Lower lobe of right lung (tissue), 2 donors: ENCODE results near the gene ZFR2. TPM values are rescaled to one million over a fixed set of nuclear protein-coding genes. Genes with fewer than 3 reads are reported as not detected.
"Not testable (repeated sequence)": the region's sequence is repeated elsewhere in the genome, so short reads cannot be mapped to it uniquely, and the experiment has no call there.

Experiments
- ATAC-seq, 2 donors: fragments of 200-7000 bp; cut with Tn5 transposase; one replicate each; pipeline ENCODE4 v1.9.1; 2020 to 2022; ENCODE audit warnings: mild to moderate bottlenecking in 2 of 2, moderate library complexity in 2 of 2
- DNase-seq: peaks from one replicate; pipeline ENCODE4 v3.0.0-alpha.2; 2020
- H3K27ac ChIP-seq: fragments of 200-600 bp; one replicate; pipeline ENCODE4 v1.8.0; 2022
- H3K27me3 ChIP-seq: fragments of 200-600 bp; one replicate; pipeline ENCODE4 v1.8.0; 2022; ENCODE audit warnings: low read depth
- H3K36me3 ChIP-seq: fragments of 200-600 bp; one replicate; pipeline ENCODE4 v1.8.0; 2022; ENCODE audit warnings: mild to moderate bottlenecking
- H3K4me1 ChIP-seq: fragments of 200-600 bp; one replicate; pipeline ENCODE4 v1.8.0; 2022
- H3K4me3 ChIP-seq: fragments of 200-600 bp; one replicate; pipeline ENCODE4 v1.8.0; 2022; ENCODE audit warnings: mild to moderate bottlenecking
- H3K9me3 ChIP-seq: fragments of 200-600 bp; one replicate; pipeline ENCODE4 v1.8.0; 2022
- intact Hi-C: fragments of 100-400 bp; cut with DNase I; formaldehyde crosslinking; loops from one replicate; pipeline ENCODE4 v1.11.0; 2022
- total RNA-seq: library from RNA; stranded (reverse); fragmentation: NEBNext Ultra II Directional; extraction: Animal tissue kit (Norgen Biotek cat#: 25700); gene quantifications from one replicate; pipeline ENCODE4 v1.2.1, GENCODE V29; 2021
- TF ChIP-seq, protein P1 (sequence below): fragments of 200-600 bp; IDR thresholded peaks from one replicate; pipeline ENCODE4 v1.8.0; 2022; ENCODE audit warnings: antibody characterized with exemption, mild to moderate bottlenecking
- donor health status: DM: no; HTN: yes; CAD: no; lungs with severe emphysema.

Gene ZFR2
- total RNA-seq, 1 donor from 2014 or later = 0.41 TPM

DNA sequence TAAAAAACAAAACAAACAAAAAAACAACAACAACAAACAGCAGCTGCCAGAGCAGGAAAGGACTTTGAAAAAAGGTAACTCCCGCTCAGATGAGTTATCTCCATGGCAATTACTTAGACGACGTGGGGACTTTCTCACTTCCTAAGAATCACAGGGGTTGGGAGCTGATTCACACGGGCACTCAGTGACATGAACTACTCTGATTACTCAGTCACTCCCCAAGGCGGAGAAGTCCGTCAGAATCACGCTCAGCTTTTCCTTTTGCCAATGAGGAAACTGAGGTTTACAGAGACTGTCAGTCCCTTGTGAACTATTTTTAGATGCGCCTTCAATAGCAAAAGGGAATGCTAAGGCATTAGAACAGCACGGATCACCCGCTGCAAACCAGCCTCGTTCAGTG is 50.4 kb downstream of the ZFR2 start:
- peak overlapping the region; percentile 56 for H3K27ac ChIP-seq
- peaks cover 24% of the 10 kb centered on the region for H3K4me1 ChIP-seq
- peaks cover 6% of the 10 kb centered on the region for H3K27me3 ChIP-seq
- H3K9me3 ChIP-seq = no peaks in the 10 kb centered on the region
- H3K36me3 ChIP-seq = no peaks in the 10 kb centered on the region
- ATAC-seq (peak; percentile 6 to 7), DNase-seq (no peak)
- H3K4me3 ChIP-seq = peak overlapping the region; percentile 2
- TF ChIP-seq, protein P1, sequence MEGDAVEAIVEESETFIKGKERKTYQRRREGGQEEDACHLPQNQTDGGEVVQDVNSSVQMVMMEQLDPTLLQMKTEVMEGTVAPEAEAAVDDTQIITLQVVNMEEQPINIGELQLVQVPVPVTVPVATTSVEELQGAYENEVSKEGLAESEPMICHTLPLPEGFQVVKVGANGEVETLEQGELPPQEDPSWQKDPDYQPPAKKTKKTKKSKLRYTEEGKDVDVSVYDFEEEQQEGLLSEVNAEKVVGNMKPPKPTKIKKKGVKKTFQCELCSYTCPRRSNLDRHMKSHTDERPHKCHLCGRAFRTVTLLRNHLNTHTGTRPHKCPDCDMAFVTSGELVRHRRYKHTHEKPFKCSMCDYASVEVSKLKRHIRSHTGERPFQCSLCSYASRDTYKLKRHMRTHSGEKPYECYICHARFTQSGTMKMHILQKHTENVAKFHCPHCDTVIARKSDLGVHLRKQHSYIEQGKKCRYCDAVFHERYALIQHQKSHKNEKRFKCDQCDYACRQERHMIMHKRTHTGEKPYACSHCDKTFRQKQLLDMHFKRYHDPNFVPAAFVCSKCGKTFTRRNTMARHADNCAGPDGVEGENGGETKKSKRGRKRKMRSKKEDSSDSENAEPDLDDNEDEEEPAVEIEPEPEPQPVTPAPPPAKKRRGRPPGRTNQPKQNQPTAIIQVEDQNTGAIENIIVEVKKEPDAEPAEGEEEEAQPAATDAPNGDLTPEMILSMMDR = no peak
- intact Hi-C loops = no loop called here

DNA sequence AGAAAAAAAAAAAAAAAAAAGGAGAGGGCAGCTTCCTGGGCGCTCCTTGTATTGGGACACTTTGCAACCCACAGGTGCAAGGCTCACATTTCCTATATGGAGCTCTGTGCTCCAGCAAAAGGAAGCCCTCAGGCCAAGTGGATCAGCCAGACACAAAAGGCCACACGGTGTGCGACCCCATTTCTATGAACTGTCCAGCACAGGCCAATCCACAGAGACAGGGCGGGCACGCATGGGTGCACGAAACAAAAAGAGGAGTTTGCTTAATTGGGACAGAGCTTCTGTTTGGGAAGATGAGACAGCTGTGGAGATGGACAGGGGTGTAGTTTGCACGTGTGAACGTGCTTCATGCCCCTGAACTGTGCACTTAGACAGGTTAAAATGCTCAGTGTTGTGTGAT is 51.1 kb downstream of the ZFR2 start:
- Histone ChIP-seq H3K9me3 (no peaks in the 10 kb centered on the region), H3K27ac (peak overlapping the region; percentile 56), H3K4me1 (peaks cover 31% of the 10 kb centered on the region), H3K27me3 (peaks cover 4% of the 10 kb centered on the region), H3K4me3 (no peak overlapping the region), H3K36me3 (no peaks in the 10 kb centered on the region)
- no peak for DNase-seq
- intact Hi-C loops = no loop called here
- TF ChIP-seq, protein P1 = no peak
- ATAC-seq = no peak

DNA sequence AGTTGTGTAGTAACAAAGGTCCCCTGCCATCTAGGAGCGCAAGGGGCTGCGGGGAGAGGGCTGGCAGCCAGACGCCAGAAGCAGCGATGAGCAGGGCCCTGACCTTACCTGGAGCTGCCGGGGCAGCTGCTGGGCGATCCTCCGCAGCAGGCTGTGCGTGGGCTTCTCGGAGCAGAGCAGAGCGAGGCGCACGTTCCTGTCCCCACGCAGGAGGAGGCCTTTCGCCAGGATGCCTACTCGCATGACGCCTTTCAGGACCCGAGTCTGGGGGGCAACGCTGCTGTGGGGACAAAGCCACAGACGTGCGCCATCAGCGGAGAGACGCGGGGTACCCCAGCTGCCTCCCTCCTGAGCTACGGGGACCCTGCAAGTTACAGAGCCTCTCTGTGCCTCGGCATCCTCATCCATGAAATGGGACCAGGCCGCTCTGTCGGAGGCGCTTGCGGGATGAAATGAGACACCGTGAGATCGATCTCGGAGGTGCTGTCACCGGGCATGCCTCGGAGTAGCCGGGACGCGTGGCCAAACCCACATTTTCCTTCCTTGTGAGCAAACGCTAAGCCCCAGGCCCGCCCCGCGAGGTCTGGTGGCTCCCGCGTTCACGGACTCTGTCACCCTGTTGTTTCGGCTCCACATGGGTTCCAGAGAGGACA is 52.1 kb downstream of the ZFR2 start:
- DNase-seq = no peak
- intact Hi-C loops = no loop called here

DNA sequence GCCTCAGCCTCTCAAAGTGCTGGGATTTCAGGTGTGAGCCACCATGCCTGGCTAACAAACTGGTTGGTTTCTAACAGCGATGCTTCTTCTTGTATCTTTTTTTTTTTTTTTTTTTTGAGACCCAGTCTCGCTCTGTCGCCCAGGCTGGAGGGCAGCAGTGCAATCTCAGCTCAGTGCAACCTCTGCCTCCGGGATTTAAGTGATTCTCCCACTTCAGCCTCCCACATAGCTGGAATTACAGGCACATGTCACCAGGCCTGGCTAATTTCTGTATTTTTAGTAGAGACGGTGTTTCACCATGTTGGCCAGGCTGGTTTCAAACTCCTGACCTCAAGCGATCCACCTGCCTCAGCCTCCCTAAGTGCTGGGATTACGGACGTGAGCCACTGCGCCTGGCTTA is 52.7 kb downstream of the ZFR2 start:
- H3K9me3 ChIP-seq, ATAC-seq, intact Hi-C loops, H3K27ac ChIP-seq, DNase-seq, H3K36me3 ChIP-seq, H3K27me3 ChIP-seq, H3K4me3 ChIP-seq: not testable (repeated sequence)
- H3K4me1 ChIP-seq = peaks cover 47% of the 10 kb centered on the region

More for the DNA sequence above, 52.1 kb downstream of the ZFR2 start:
- H3K4me3 ChIP-seq = no peak overlapping the region
- peaks cover 42% of the 10 kb centered on the region for H3K4me1 ChIP-seq
- no peaks in the 10 kb centered on the region for H3K9me3 ChIP-seq
- no peaks in the 10 kb centered on the region for H3K36me3 ChIP-seq
- no peak for ATAC-seq
- TF ChIP-seq, protein P1 = no peak
- no peak overlapping the region for H3K27ac ChIP-seq
- H3K27me3 ChIP-seq = no peaks in the 10 kb centered on the region

DNA sequence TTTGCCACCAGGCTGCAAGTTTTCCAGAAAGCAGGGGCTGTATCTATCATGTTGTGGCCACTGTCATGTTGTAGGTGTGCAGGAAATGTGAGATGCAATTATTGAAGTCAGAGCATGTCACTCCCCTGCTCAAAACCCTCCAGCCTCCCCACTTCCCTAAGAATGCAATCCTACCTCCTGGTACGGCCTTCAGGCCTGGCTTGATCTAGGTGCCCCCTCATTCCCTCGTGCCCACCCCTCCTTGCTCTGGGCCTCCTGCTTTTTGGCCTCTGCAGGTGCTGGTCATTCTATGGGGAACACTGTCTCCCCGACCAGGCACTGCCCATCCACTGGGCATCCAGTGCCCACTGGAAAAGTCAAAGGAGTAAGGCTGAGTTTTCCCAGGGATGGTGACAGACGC is 54.2 kb downstream of the ZFR2 start:
- Histone ChIP-seq H3K4me3 (no peak overlapping the region), H3K27ac (peak overlapping the region; percentile 31), H3K9me3 (no peaks in the 10 kb centered on the region), H3K4me1 (peaks cover 49% of the 10 kb centered on the region), H3K27me3 (peaks cover 3% of the 10 kb centered on the region), H3K36me3 (no peaks in the 10 kb centered on the region)
- intact Hi-C loops = no loop called here
- DNase-seq (no peak), ATAC-seq (no peak)
- TF ChIP-seq, protein P1 = no peak

DNA sequence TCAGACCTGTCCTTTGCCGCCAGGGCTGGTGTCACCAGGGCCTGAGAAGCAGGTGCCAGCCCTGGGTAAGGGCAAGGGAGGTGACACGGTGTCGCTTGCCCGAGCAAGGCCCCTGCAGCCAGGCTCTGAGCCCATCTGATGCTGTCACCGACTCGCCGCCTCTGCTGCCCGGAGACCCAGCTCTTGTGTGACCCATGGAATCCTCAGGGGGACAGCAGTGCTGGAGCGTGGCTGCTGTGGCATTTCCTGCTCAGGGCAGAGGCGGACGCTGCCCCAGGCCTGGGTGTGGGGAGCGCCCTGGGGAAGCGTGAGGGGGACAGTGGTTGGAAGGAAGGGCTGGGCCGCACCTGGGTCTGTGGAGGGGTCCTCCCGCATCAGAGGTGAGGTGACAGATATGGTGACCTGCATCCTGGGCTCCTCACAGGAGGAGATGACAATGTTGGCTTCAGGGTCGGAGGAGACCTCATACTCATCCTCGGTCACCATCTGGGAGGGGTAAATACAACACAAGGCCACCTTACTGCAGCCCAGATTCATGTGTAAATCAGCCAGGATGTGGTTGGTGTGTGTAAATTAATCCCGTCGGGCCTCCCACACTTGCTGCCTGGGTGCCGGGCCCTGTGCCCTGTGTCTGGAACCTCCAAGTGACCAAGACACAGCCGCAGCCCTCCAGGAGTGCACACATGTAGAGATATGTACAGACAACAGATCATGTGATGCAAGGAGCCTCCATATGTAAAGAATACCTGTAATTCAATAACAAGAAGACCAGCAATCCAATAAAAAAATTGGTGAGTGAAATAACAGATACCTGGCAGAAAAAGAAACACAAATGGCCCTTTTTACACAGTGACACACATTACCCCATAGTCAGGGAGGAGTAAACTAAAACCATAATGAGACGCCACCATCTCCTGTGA is 55.1 kb downstream of the ZFR2 start:
- intact Hi-C loops = no loop called here
- TF ChIP-seq, protein P1 = no peak
- ATAC-seq (no peak), DNase-seq (no peak)
- H3K27me3 ChIP-seq = peaks cover 3% of the 10 kb centered on the region
- H3K4me3 ChIP-seq = no peak overlapping the region
- H3K4me1 ChIP-seq = peaks cover 44% of the 10 kb centered on the region
- H3K36me3 ChIP-seq = no peaks in the 10 kb centered on the region
- H3K9me3 ChIP-seq = no peaks in the 10 kb centered on the region
- H3K27ac ChIP-seq = peak overlapping the region; percentile 79
